ENCODE data around the gene PAGR1.

DNA sequence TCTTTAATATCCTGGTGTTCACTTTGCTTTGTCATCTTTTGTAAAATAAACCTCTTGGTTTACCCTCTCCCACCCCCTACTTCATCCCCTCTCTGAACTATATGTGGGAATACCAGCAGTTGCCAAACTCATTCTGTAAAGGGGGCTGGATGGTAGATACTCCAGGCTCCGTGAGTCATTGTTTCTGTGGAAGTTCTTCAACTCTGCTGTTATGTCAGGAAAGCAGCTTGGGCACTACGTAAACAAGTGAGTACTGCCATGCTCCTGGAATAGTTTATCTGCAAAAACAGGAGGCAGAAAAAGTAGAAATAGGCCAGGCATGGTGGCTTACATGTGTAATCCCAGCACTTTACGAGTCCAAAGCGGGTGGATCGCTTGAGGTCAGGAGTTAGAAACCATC lies 21.9 kb downstream of the PAGR1 start:
- TF ChIP-seq, protein P1, sequence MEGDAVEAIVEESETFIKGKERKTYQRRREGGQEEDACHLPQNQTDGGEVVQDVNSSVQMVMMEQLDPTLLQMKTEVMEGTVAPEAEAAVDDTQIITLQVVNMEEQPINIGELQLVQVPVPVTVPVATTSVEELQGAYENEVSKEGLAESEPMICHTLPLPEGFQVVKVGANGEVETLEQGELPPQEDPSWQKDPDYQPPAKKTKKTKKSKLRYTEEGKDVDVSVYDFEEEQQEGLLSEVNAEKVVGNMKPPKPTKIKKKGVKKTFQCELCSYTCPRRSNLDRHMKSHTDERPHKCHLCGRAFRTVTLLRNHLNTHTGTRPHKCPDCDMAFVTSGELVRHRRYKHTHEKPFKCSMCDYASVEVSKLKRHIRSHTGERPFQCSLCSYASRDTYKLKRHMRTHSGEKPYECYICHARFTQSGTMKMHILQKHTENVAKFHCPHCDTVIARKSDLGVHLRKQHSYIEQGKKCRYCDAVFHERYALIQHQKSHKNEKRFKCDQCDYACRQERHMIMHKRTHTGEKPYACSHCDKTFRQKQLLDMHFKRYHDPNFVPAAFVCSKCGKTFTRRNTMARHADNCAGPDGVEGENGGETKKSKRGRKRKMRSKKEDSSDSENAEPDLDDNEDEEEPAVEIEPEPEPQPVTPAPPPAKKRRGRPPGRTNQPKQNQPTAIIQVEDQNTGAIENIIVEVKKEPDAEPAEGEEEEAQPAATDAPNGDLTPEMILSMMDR (IDR thresholded peaks at IDR 0.05; ENCODE audit: low read depth, low read length), result no peak
- TF ChIP-seq, protein P2, sequence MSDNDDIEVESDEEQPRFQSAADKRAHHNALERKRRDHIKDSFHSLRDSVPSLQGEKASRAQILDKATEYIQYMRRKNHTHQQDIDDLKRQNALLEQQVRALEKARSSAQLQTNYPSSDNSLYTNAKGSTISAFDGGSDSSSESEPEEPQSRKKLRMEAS (IDR thresholded peaks at IDR 0.05; ENCODE audit: low read depth, low read length), result no peak
- no peak for TF ChIP-seq MYC (IDR thresholded peaks at IDR 0.05; ENCODE audit: low read depth, low read length)
